Loucy (cell line): Measurements from ENCODE around the gene ZDHHC16.

Experiments
- CTCF ChIP-seq: fragments of 200-600 bp; sonication (generic); conservative IDR thresholded peaks from 2 replicates; pipeline ENCODE4 v1.5.1; 2014; ENCODE audit warnings: mild to moderate bottlenecking, antibody characterized with exemption, low read length
- EZH2phosphoT487 ChIP-seq: fragments of 200-600 bp; IDR thresholded peaks from 2 replicates; pipeline ENCODE4 v1.6.1; 2018; ENCODE audit warnings: antibody characterized with exemption, mild to moderate bottlenecking, moderate library complexity, borderline replicate concordance

- TF ChIP-seq CTCF (no peak), EZH2phosphoT487 (no peak)
Measured at GRCh38 chr10:97456034-97456685, 10.2 kb downstream of the ZDHHC16 start.
